PC-9 (cell line): ENCODE results near the gene UGT2B10. TPM values are rescaled to one million over a fixed set of nuclear protein-coding genes. Genes with fewer than 3 reads are reported as not detected.

ENCODE experiments used
- BruUV-seq: library from RNA; stranded (reverse); fragments of 400-500 nt; replicated peaks from 2 replicates; lab custom pipeline; 2021; lab: Mats Ljungman, UMichigan
- CTCF ChIA-PET: fragments of 300-600 bp; sonication (Branson Sonifier 250); formaldehyde crosslinking; loops from one replicate; lab custom pipeline; 2022; ENCODE audit warnings: antibody characterized with exemption; lab: Charles Lee
- POLR2A ChIA-PET: fragments of 300-600 bp; sonication (Branson Sonifier 250); formaldehyde crosslinking; loops from one replicate; lab custom pipeline; 2022; ENCODE audit warnings: antibody characterized with exemption; ENCODE audit not compliant: unreplicated experiment; lab: Charles Lee
- DNase-seq, 2 experiments: peaks; one replicate each; pipeline versions ENCODE4 v3.0.0 to v3.0.0-alpha.2; 2015 to 2022; ENCODE audit warnings: mixed read lengths in 1 of 2
- H2AFZ ChIP-seq: fragments of 200-600 bp; sonication (generic); 2 replicates; pipeline ENCODE4 v1.8.1; 2017; ENCODE audit warnings: antibody characterized with exemption
- H3F3A ChIP-seq: fragments of 200-600 bp; sonication (generic); 2 replicates; pipeline ENCODE4 v1.8.1; 2017; ENCODE audit warnings: antibody characterized with exemption, mild to moderate bottlenecking, low read depth; ENCODE audit not compliant: insufficient read depth
- H3K27ac ChIP-seq: fragments of 200-600 bp; sonication (generic); 2 replicates; pipeline ENCODE4 v1.6.1; 2016; ENCODE audit warnings: mixed run types
- H3K27me3 ChIP-seq: fragments of 200-600 bp; sonication (generic); 2 replicates; pipeline ENCODE4 v1.6.1; 2016; ENCODE audit warnings: low read depth, mixed run types; ENCODE audit not compliant: insufficient read depth
- H3K36me3 ChIP-seq: fragments of 200-600 bp; sonication (generic); 2 replicates; pipeline ENCODE4 v1.6.1; 2016; ENCODE audit warnings: low read depth, mixed run types
- H3K4me1 ChIP-seq: fragments of 200-600 bp; sonication (generic); replicated peaks from 2 replicates; pipeline ENCODE4 v1.6.1; 2016; ENCODE audit warnings: mixed run types; ENCODE audit not compliant: insufficient read depth
- H3K4me2 ChIP-seq: fragments of 200-600 bp; sonication (generic); 2 replicates; pipeline ENCODE4 v1.6.1; 2017; ENCODE audit warnings: mixed run types
- H3K4me3 ChIP-seq: fragments of 200-600 bp; sonication (generic); 2 replicates; pipeline ENCODE4 v1.6.1; 2016; ENCODE audit warnings: mixed run types
- H3K79me2 ChIP-seq: fragments of 200-600 bp; sonication (generic); 2 replicates; pipeline ENCODE4 v1.6.1; 2017; ENCODE audit warnings: low read depth, mixed run types
- H3K9me2 ChIP-seq: fragments of 200-600 bp; sonication (generic); 2 replicates; pipeline ENCODE4 v1.8.1; 2017; ENCODE audit warnings: mild to moderate bottlenecking; ENCODE audit not compliant: insufficient read depth
- H3K9me3 ChIP-seq: fragments of 200-600 bp; sonication (generic); 2 replicates; pipeline ENCODE4 v1.8.1; 2016; ENCODE audit warnings: low read depth; ENCODE audit not compliant: insufficient read depth
- H4K20me1 ChIP-seq: fragments of 200-600 bp; sonication (generic); 2 replicates; pipeline ENCODE4 v1.8.1; 2017; ENCODE audit not compliant: insufficient read depth
- EZH2 ChIP-seq: fragments of 200-600 bp; sonication (generic); IDR thresholded peaks from 2 replicates; pipeline ENCODE4 v1.8.0; 2017; ENCODE audit warnings: antibody characterized with exemption, low read depth
- intact Hi-C: fragments of 100-400 bp; cut with micrococcal nuclease; formaldehyde crosslinking; loops from one replicate; pipeline ENCODE4 v1.10.0; 2022; ENCODE audit not compliant: unreplicated experiment
- total RNA-seq: library from RNA; stranded (reverse); gene quantifications from 2 replicates; pipeline ENCODE4 v1.2.3, GENCODE V29; 2021
- TF ChIP-seq, protein P1 (sequence below): fragments of 200-600 bp; sonication (generic); conservative IDR thresholded peaks from 2 replicates; pipeline ENCODE4 v1.6.1; 2017; ENCODE audit warnings: mixed run types, antibody characterized with exemption, mild to moderate bottlenecking, moderate library complexity

The UGT2B10 gene
- total RNA-seq, 1 experiment from 2014 or later: not detected

DNA sequence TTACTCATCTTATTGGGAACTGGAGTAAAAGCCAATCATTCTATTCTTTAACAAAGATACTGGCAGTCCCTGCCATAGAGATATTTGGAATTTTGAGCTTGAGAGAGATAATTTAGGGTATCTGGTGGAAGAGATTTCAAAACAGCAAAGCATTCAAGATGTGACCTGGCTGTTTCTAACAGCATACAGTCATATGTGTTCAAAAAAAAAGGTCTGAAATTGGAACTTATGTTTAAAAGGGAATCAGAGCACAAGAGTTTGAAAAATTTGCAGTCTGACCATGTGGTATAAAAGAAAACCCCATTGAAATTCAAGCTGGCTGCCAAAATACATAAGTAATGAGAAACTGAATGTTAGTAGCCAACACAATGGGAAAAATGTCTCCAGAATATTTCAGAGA, 42.2 kb downstream of the UGT2B10 start:
- no peaks in the 10 kb centered on the region for H3K9me2 ChIP-seq
- H3K36me3 ChIP-seq: no peaks in the 10 kb centered on the region
- H3K27me3 ChIP-seq: no peaks in the 10 kb centered on the region
- no peaks in the 10 kb centered on the region for H3K9me3 ChIP-seq
- no TSS peak for BruUV-seq
- H3K4me2 ChIP-seq: no peak overlapping the region
- intact Hi-C loops: no loop called here
- ChIA-PET CTCF (no interaction called here), POLR2A (no interaction called here)
- no peaks in the 10 kb centered on the region for H3K4me1 ChIP-seq
- no peaks in the 10 kb centered on the region for H3F3A ChIP-seq
- H4K20me1 ChIP-seq: no peaks in the 10 kb centered on the region
- DNase-seq: no peak
- no peak overlapping the region for H3K27ac ChIP-seq
- H2AFZ ChIP-seq: no peak overlapping the region
- TF ChIP-seq, protein P1, sequence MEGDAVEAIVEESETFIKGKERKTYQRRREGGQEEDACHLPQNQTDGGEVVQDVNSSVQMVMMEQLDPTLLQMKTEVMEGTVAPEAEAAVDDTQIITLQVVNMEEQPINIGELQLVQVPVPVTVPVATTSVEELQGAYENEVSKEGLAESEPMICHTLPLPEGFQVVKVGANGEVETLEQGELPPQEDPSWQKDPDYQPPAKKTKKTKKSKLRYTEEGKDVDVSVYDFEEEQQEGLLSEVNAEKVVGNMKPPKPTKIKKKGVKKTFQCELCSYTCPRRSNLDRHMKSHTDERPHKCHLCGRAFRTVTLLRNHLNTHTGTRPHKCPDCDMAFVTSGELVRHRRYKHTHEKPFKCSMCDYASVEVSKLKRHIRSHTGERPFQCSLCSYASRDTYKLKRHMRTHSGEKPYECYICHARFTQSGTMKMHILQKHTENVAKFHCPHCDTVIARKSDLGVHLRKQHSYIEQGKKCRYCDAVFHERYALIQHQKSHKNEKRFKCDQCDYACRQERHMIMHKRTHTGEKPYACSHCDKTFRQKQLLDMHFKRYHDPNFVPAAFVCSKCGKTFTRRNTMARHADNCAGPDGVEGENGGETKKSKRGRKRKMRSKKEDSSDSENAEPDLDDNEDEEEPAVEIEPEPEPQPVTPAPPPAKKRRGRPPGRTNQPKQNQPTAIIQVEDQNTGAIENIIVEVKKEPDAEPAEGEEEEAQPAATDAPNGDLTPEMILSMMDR: no peak
- no peak for TF ChIP-seq EZH2
- H3K4me3 ChIP-seq: no peak overlapping the region
- H3K79me2 ChIP-seq: no peaks in the 10 kb centered on the region

DNA sequence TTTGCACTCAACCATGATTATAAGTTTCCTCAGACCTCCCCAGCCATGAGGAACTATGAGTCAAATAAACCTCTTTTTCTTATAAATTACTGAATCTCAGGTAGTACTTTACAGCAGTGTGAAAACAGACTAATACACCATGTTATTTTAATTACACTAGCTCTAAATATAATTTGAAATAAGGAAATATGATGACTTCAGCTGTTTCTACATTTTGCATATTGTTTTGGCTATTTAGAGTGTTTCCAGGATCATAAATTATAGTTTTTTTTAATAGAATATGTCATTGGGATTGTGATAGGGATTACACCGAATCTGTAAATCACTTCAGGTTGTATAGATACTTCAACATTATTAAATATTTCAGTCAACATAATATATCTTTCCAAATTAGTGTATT, 43.9 kb downstream of the UGT2B10 start:
- no peak overlapping the region for H3K27ac ChIP-seq
- H3F3A ChIP-seq: no peaks in the 10 kb centered on the region
- H3K4me1 ChIP-seq: no peaks in the 10 kb centered on the region
- ChIA-PET POLR2A (no interaction called here), CTCF (no interaction called here)
- H3K9me2 ChIP-seq: no peaks in the 10 kb centered on the region
- no peaks in the 10 kb centered on the region for H3K36me3 ChIP-seq
- intact Hi-C loops: no loop called here
- no peak overlapping the region for H3K4me3 ChIP-seq
- H3K9me3 ChIP-seq: no peaks in the 10 kb centered on the region
- no peaks in the 10 kb centered on the region for H3K79me2 ChIP-seq
- no peaks in the 10 kb centered on the region for H4K20me1 ChIP-seq
- TF ChIP-seq, protein P1: no peak
- TF ChIP-seq EZH2: no peak
- H2AFZ ChIP-seq: no peak overlapping the region
- H3K4me2 ChIP-seq: no peak overlapping the region
- no peaks in the 10 kb centered on the region for H3K27me3 ChIP-seq
- no TSS peak for BruUV-seq
- no peak for DNase-seq

DNA sequence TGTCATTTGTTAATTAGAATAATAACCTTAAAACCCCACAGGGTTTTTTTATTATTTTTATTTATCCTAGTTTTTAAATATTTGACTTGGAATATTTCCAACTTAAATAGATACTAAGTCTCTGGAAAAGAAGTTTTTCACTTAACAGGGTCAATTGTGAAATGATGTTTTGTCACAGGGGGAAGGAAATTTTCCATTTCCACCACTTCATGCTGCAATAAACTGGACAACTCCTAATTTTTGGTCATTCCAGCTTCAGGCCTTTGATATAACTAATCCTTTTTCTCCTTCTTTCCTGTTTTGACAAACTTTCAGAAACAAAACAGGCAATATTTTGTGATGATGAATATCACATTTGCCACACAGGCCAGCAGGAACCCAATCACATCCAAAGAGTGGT, 45.3 kb downstream of the UGT2B10 start:
- TF ChIP-seq, protein P1: no peak
- no peak for TF ChIP-seq EZH2
- Histone ChIP-seq H3K4me2 (no peak overlapping the region), H2AFZ (no peak overlapping the region), H3K27ac (no peak overlapping the region), H3K27me3 (no peaks in the 10 kb centered on the region), H3K4me1 (no peaks in the 10 kb centered on the region), H3F3A (no peaks in the 10 kb centered on the region), H3K9me3 (no peaks in the 10 kb centered on the region), H4K20me1 (no peaks in the 10 kb centered on the region), H3K79me2 (no peaks in the 10 kb centered on the region), H3K4me3 (no peak overlapping the region), H3K9me2 (no peaks in the 10 kb centered on the region), H3K36me3 (no peaks in the 10 kb centered on the region)
- ChIA-PET CTCF (no interaction called here), POLR2A (no interaction called here)
- BruUV-seq: no TSS peak
- intact Hi-C loops: no loop called here
- no peak for DNase-seq
